ENCODE measurements around the gene GUCA2A. TPM values are rescaled to one million over a fixed set of nuclear protein-coding genes. Genes with fewer than 3 reads are reported as not detected.
A peak's percentile ranks its signal among the peaks of the same experiment; 100 is the strongest.

GUCA2A gene
- total RNA-seq, 1 donor from 2014 or later, result 2.9 TPM

DNA sequence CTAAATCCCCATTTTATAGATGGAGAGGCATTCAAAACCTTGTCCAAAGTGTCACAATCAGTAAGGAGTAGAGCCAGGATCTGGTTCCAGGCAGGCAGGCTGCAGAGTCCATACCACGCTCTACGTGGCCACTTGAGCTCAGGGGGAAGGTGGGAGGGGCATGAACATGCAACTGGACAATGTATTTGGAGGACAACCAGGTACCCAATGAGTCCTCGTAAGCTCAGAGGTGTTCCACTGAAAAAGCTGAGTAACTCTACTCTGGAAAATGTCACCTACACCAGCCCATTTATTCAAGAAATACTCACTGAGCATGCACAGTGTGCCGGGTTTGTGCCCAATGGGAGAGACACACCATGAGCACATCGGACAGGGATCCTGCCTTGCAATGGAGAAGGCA lies 22.6 kb downstream of the GUCA2A start:
- no peaks in the 10 kb centered on the region for H3K9me3 Mint-ChIP-seq

DNA sequence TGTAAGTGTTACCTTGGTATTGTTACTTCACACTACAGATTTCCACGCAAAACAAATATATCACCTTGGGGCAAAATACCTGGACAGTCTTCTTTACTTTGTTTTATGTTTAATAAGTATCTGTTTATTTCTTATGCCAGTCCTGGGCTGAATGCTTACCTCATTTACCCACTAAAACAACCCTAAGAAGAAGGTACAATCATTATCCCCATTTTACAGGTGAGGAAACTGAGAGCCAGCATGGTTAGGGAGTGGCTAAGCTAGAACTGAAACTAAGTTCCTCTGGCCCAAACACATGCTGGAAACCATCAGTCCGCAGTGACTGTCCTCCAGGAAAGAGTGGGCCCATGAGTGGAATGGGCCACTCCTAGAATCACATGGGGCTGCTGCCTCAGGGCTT lies 24.4 kb downstream of the GUCA2A start:
- no peak for TF ChIP-seq CTCF (conservative IDR thresholded peaks at IDR 0.05)
- H3K36me3 Mint-ChIP-seq, result no peaks in the 10 kb centered on the region
- peaks cover 14% of the 10 kb centered on the region for H3K27me3 Mint-ChIP-seq
- no peak overlapping the region for H3K4me3 Mint-ChIP-seq
- DNase-seq (ENCODE audit: extremely low spot score, unreplicated experiment), result no peak
- no peaks in the 10 kb centered on the region for H3K9me3 Mint-ChIP-seq
- no peaks in the 10 kb centered on the region for H3K4me1 Mint-ChIP-seq (ENCODE audit: unreplicated experiment)
- H3K27ac Mint-ChIP-seq, result no peak overlapping the region

More for the DNA sequence above, 22.6 kb downstream of the GUCA2A start:
- TF ChIP-seq CTCF (conservative IDR thresholded peaks at IDR 0.05), result no peak
- Mint-ChIP-seq H3K27ac (no peak overlapping the region), H3K4me3 (no peak overlapping the region), H3K36me3 (no peaks in the 10 kb centered on the region), H3K4me1 (ENCODE audit: unreplicated experiment) (no peaks in the 10 kb centered on the region), H3K27me3 (peaks cover 10% of the 10 kb centered on the region)
- peak; percentile 16 for DNase-seq (ENCODE audit: extremely low spot score, unreplicated experiment)

DNA sequence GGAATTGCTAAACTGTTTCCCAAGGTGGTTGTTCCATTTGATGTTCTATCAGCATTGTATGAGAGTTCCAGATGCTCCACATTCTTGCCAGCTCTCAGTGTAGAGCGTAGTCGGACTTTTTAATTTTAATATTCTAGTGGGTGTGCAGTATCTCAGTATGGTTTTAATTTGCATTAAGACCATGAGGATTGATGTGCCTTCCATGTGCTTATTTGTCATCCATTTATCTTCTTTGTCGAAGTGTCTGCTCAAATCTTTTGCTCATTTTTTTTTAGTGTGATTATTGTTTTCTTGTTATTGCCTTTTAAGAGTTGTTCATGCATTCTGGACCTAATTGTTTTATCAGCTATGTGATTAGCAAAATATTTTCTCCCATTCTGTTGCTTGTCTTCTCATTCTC lies 25.1 kb downstream of the GUCA2A start:
- no peak overlapping the region for H3K27ac Mint-ChIP-seq
- no peak for DNase-seq (ENCODE audit: extremely low spot score, unreplicated experiment)
- H3K4me3 Mint-ChIP-seq, result no peak overlapping the region
- no peaks in the 10 kb centered on the region for H3K4me1 Mint-ChIP-seq (ENCODE audit: unreplicated experiment)
- H3K9me3 Mint-ChIP-seq, result no peaks in the 10 kb centered on the region
- no peaks in the 10 kb centered on the region for H3K36me3 Mint-ChIP-seq
- H3K27me3 Mint-ChIP-seq, result peaks cover 14% of the 10 kb centered on the region
- TF ChIP-seq CTCF (conservative IDR thresholded peaks at IDR 0.05), result no peak

DNA sequence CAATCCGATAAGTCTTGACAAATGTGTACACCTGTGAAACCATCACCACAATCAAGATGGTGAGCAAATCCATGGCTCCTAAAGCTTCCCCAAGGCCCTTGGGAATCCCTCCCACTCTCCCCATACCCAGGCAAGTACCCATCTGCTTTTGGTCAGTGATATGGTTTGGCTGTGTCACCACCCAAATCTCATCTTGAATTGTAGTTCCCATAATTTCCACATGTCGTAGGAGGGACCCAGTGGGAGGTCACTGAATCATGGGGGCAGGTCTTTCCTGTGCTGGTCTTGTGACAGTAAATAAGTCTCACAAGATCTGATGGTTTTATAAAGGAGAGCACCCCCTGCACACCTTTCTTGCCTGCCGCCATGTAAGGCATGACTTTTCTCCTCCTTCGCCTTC lies 26.0 kb downstream of the GUCA2A start:
- Mint-ChIP-seq H3K9me3 (no peaks in the 10 kb centered on the region), H3K4me1 (ENCODE audit: unreplicated experiment) (no peaks in the 10 kb centered on the region), H3K36me3 (no peaks in the 10 kb centered on the region), H3K27ac (no peak overlapping the region), H3K27me3 (peaks cover 14% of the 10 kb centered on the region), H3K4me3 (no peak overlapping the region)
- DNase-seq (ENCODE audit: extremely low spot score, unreplicated experiment), result peak; percentile 18
- TF ChIP-seq CTCF (conservative IDR thresholded peaks at IDR 0.05), result no peak

- Mint-ChIP-seq H3K4me3 (no peak overlapping the region), H3K36me3 (no peaks in the 10 kb centered on the region), H3K27ac (no peak overlapping the region), H3K4me1 (ENCODE audit: unreplicated experiment) (no peaks in the 10 kb centered on the region), H3K9me3 (no peaks in the 10 kb centered on the region), H3K27me3 (peaks cover 11% of the 10 kb centered on the region)
- no peak for TF ChIP-seq CTCF (conservative IDR thresholded peaks at IDR 0.05)
- peak; percentile 64 for DNase-seq (ENCODE audit: extremely low spot score, unreplicated experiment)
Observed at GRCh38 chr1:42137766-42138165, 26.8 kb downstream of the GUCA2A start.

DNA sequence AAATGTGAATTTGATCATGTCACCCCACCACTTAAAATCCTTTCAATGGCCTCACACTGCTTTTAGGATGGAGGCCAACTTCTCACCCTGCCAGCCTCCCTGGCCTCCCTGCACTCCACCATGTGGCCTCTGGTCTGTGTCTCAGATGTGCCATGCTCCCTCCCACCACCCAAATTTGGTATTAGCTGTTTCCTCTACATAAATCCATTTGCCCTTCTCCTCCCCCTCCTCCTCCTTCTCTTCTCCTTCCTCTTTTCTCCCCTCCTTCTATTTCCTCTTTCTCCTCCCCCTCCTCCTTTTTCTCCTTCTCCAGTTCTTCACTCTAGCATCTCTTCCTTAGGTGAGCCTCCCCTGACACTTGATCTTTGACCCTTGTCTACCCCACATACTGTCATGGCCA lies 28.1 kb downstream of the GUCA2A start:
- H3K27ac Mint-ChIP-seq, result no peak overlapping the region
- no peak overlapping the region for H3K4me3 Mint-ChIP-seq
- TF ChIP-seq CTCF (conservative IDR thresholded peaks at IDR 0.05), result no peak
- no peaks in the 10 kb centered on the region for H3K4me1 Mint-ChIP-seq (ENCODE audit: unreplicated experiment)
- no peaks in the 10 kb centered on the region for H3K36me3 Mint-ChIP-seq
- peaks cover 7% of the 10 kb centered on the region for H3K27me3 Mint-ChIP-seq
- DNase-seq (ENCODE audit: extremely low spot score, unreplicated experiment), result no peak
- no peaks in the 10 kb centered on the region for H3K9me3 Mint-ChIP-seq

Data from type B pancreatic cell (in vitro differentiated cells).